Mucosa of stomach (tissue), 1 donor: ENCODE data around the gene TMEM94.
"Not testable (repeated sequence)": the region's sequence is repeated elsewhere in the genome, so short reads cannot be mapped to it uniquely, and the experiment has no call there.

Experiments used
- H3K27me3 ChIP-seq: one replicate; pipeline ENCODE4 v1.7.0; 2013; ENCODE audit warnings: mild to moderate bottlenecking, low read length; ENCODE audit not compliant: control insufficient read depth, insufficient read depth
- H3K36me3 ChIP-seq: one replicate; pipeline ENCODE4 v1.7.0; 2013; ENCODE audit warnings: low read length; ENCODE audit not compliant: control insufficient read depth, insufficient read depth
- H3K4me1 ChIP-seq: one replicate; pipeline ENCODE4 v1.7.0; 2013; ENCODE audit warnings: mild to moderate bottlenecking, low read length; ENCODE audit not compliant: control insufficient read depth, insufficient read depth
- H3K4me3 ChIP-seq: one replicate; pipeline ENCODE4 v1.7.0; 2013; ENCODE audit warnings: low read length
- H3K9ac ChIP-seq: one replicate; pipeline ENCODE4 v1.7.0; 2013; ENCODE audit warnings: mild to moderate bottlenecking, low read length, moderate library complexity
- H3K9me3 ChIP-seq: one replicate; pipeline ENCODE4 v1.7.0; 2013; ENCODE audit warnings: mild to moderate bottlenecking, low read length, moderate library complexity; ENCODE audit not compliant: control insufficient read depth
- donor health status: Pancreatic carcinoma.

Gene TMEM94

DNA sequence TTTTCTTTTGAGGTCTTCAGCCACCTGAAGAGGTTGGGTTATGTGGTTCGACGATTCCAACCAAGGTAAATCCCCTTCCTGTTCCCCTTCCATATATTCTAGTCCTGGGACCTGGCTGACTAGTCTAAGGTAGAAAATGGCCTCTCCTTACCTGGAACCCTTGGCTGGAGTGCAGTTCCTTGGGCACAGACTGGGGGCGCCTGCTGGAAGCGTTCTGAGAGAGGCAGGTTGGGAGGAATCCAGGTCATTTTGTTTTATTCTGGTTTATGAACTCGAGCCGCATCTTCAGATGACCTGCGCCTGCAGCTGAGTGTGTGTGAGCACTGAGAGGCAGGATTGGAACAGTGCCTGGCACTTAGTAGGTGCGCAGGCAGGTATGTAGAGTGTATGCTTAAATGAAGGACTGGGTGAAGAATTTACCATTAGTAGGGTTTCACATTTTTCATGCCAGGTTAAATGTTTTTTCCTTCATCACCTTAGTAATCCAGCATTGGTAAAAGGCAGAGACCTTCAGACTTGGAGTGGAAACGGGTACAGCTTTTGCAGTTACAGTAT, 62.6 kb downstream of the TMEM94 start:
- Histone ChIP-seq H3K4me3 (no peak overlapping the region), H3K27me3 (no peaks in the 10 kb centered on the region), H3K4me1 (peaks cover 25% of the 10 kb centered on the region), H3K36me3 (peaks cover 5% of the 10 kb centered on the region), H3K9me3 (no peaks in the 10 kb centered on the region), H3K9ac (no peak overlapping the region)

DNA sequence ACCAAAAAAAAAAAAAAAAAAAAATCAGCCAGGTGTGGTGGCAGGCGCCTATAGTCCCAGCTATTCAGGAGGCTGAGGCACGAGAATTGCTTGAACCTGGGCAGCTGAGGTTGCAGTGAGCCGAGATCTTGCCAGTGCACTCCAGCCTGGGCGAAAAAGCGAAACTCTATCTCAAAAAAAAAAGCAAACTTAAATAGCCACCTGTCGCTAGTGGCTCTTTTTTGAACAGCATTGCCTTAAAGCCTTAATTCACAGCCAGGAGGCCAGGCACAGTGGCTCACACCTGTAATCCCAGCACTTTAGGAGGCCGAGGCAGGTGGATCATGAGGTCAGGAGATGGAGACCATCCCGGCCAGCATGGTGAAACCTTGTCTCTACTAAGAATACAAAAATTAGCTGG, 64.0 kb downstream of the TMEM94 start:
- H3K4me3 ChIP-seq, H3K9ac ChIP-seq, H3K36me3 ChIP-seq, H3K9me3 ChIP-seq, H3K27me3 ChIP-seq: not testable (repeated sequence)
- H3K4me1 ChIP-seq, result peaks cover 27% of the 10 kb centered on the region

DNA sequence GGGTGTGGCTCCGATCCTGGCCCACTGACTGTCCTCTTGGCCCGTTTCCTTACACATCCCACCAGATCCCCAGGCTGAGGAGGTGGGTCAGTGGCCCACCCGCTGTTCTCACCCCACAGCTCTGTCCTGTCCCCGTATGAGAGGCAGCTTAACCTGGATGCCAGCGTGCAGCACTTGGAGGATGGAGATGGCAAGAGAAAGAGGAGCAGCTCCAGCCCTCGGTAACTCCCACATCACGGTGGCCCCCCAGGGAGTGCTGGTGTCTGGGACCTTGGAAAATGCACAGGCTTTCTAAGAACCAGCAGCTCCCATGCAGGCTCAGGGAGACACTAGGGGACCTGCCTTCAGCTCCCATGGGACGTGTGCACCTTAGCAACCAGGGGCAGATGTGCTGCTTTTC, 64.9 kb downstream of the TMEM94 start:
- peaks cover 27% of the 10 kb centered on the region for H3K4me1 ChIP-seq
- no peak overlapping the region for H3K9ac ChIP-seq
- H3K27me3 ChIP-seq, result no peaks in the 10 kb centered on the region
- H3K4me3 ChIP-seq, result no peak overlapping the region
- peaks cover 5% of the 10 kb centered on the region for H3K36me3 ChIP-seq
- H3K9me3 ChIP-seq, result no peaks in the 10 kb centered on the region

DNA sequence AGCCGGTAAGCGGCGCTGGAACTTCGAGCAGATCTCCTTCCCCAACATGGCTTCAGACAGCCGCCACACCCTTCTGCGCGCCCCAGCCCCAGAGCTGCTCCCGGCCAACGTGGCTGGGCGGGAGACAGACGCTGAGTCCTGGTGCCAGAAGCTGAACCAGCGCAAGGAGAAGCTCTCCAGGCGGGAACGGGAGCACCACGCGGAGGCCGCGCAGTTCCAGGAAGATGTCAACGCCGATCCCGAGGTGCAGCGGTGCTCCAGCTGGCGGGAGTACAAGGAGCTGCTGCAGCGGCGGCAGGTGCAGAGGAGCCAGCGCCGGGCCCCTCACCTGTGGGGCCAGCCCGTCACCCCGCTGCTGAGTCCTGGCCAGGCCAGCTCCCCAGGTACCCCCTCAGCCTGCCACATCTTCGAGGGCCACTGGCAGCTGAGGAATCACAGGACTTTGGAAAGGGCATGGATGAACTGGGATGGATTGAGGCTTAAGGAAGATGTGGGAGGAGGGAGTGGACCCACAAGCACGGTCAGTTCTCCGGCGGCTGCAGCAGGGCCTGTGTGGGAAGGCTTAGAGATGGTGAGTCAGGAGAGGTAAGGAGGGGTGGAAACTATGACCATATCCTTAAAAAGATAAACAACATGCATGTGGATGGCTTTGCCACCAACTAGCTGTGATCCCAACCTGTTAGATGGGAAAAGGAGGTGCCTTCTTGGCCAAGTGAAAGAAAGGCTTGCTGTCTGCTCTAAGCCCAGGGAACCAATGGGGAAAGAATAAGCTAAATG, 65.7 kb downstream of the TMEM94 start:
- Histone ChIP-seq H3K9ac (no peak overlapping the region), H3K4me3 (no peak overlapping the region), H3K9me3 (no peaks in the 10 kb centered on the region), H3K36me3 (peaks cover 5% of the 10 kb centered on the region), H3K4me1 (peaks cover 24% of the 10 kb centered on the region), H3K27me3 (no peaks in the 10 kb centered on the region)

DNA sequence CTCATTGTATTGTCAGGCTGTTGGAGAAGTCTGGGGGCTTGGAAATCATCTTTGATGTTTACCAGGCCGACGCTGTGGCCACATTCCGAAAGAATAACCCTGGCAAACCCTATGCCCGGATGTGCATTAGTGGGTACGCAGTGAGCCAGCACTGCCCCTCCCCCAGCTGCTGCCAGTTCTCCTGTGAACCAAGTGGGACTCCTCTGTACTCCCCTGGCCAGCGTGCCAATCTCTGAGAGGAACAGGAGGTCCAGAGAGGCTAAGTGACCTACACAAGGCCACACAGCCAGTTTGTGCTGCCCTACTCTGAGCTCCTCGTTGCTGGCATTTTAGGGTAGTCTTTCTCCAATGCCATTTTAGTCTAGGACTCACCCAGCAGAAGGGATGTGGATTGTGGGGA, 67.2 kb downstream of the TMEM94 start:
- H3K27me3 ChIP-seq, result no peaks in the 10 kb centered on the region
- H3K9ac ChIP-seq, result no peak overlapping the region
- peaks cover 5% of the 10 kb centered on the region for H3K36me3 ChIP-seq
- peaks cover 12% of the 10 kb centered on the region for H3K4me1 ChIP-seq
- H3K9me3 ChIP-seq, result no peaks in the 10 kb centered on the region
- H3K4me3 ChIP-seq, result no peak overlapping the region

DNA sequence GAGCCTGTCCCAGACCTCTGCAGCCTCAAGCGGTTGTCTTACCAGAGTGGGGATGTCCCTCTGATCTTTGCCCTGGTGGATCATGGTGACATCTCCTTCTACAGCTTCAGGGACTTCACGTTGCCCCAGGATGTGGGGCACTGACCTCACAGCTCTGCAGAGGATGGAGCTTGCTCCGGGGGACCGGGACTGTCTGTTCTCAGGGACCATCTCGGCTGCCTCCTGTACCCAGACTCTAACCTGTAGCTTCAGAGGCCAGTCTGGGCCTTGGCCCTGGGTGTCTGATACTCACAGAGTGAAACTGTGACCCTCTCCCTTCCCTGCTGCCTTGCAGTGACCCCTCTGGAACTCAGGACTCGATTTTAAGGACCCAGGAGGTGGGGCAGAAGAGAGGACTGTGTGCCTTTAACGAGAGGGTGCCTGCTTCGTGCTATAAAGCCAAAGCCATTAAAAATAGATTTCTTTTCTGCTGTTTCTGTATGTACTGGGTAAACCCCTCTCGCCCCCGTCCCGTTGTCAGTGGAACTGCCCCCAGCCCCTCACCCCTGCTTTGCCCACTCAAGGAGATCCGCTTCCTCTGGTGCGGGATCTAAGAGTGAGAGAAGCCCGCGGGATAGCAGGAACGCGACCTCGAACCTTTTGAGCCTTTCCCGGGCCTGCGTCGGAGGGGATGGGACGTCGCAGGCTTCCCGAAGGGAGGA, 68.0 kb downstream of the TMEM94 start:
- no peak overlapping the region for H3K4me3 ChIP-seq
- H3K4me1 ChIP-seq, result peaks cover 12% of the 10 kb centered on the region
- no peaks in the 10 kb centered on the region for H3K9me3 ChIP-seq
- H3K36me3 ChIP-seq, result no peaks in the 10 kb centered on the region
- H3K27me3 ChIP-seq, result no peaks in the 10 kb centered on the region
- H3K9ac ChIP-seq, result peak overlapping the region; percentile 77

DNA sequence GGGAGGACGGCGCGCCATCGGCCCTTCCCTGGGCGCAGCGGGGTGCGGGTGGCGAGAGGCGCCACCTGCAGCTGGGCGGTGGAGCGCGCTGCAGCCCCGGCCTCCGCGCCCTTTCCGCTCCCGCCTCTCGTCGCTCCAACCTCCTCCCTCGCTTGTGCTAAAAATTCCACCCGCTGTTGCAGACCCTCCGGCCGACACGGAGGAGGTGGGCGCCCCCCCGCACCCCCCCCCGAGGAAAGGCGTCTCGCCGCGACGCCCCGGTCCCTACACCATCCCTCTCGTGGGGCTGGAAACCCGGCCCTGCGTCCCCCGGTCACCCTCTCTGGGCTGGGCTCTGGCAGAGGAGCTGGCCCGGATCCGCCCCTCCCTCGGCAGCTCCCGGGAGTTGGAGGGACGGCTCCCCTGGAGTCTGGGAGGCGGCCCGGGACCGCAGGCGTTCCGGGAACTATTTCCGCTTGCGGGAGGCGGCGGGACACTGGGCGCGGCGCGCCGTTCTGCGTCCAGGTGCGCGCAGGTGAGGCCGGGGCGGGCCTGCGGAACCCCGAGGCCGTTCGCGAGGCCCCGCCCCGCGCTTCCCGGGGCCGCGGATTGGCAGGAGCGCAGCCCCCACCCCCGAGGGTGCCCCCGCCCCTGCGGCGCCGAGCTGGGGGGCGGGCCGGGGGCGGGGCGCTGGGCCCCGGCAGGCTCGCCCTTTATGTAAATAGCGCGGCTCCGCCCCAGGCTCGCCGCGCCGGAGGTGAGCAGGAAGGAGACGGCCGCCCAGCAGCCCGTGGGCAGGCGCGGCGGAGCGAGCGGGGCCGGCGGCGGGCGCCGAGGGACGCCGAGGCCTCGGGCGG, 68.8 kb downstream of the TMEM94 start, which contains the start of gene LLGL2:
Gene LLGL2 (plus strand): TSS at position 728 of the 836 bp plus-strand sequence. CDS start 17,730 bp downstream, outside the sequence.
- Histone ChIP-seq H3K27me3 (no peaks in the 10 kb centered on the region), H3K9ac (peak within 1 kb of the TSS; percentile 93), H3K4me3 (peak within 1 kb of the TSS; percentile 53), H3K36me3 (no peaks in the 10 kb centered on the region), H3K4me1 (peaks cover 16% of the 10 kb centered on the region), H3K9me3 (no peaks in the 10 kb centered on the region)

DNA sequence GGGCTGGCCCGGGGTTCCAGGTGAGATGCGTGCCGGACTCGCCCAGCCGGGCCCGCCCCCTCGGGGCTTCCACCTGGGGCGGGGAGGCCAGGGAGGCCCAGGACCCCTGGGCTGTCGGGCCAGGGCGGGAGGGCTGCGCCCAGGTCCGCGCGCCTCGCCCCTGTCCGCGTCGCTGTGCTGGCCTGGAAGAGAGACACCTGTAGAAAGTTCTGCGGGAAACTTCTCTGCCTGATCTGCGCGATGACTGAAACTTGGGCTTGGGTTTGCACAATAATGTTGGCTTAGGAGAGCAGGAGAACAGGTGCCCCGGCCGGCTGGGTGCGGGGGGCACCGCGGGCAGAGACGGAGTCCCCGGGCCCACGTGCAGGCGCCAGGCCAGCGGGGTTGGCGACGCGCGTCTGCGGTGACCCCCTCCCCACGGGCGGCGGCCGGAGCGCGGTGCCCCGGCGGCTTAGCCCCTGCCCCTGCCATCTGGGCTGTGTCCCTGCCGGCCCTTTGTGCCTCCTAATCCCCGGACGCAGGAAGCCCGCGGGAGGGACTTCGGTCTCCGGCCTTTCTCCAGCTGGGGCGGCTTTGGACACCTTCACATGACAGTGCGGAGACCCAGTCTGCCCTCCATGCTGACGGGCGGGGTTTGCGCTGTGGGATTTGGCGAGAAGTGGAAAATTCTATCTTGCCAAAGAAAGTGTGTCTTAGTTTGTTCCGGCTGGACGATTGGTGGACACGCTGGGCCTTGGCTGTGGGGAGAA, 69.5 kb downstream of the TMEM94 start:
- Histone ChIP-seq H3K27me3 (no peaks in the 10 kb centered on the region), H3K4me1 (peaks cover 21% of the 10 kb centered on the region), H3K9ac (peak overlapping the region; percentile 93)

DNA sequence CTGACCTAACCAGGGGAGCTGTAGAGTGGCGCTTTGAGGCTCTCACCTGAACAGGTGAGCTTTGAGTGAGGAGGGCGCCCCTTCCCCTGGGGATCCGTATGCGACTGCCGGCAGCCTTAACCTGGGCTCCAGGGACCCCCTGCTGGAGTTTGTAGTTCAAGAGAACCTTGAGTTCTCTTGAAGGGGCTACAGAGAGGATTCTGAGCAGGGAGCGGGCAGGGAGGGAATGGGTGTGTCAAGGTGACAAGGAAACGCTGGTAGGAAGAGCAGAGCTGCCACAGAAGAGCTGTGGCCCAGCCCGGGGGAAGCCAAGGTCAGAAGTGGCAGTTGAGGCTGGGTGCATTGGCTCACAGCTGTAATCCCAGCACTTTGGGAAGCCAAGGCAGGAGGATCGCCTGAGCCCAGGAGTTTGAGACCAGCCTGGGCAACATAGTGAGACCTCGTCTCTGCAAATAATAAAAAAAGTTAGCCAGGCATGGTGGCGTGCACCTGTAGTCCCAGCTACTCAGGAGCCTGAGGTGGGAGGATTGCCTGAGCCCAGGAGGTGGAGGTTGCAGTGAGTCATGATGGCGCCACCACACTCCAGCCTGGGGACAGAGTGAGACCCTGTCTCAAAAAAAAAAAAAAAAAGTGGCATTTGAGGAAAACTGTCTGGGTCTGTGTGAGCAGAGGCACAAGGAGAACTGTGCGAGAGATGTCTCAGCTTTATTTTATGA, 70.3 kb downstream of the TMEM94 start:
- Histone ChIP-seq H3K9ac (peak overlapping the region; percentile 93), H3K36me3 (no peaks in the 10 kb centered on the region), H3K9me3 (no peaks in the 10 kb centered on the region), H3K4me1 (peaks cover 29% of the 10 kb centered on the region), H3K4me3 (peak overlapping the region; percentile 53), H3K27me3 (no peaks in the 10 kb centered on the region)

More for the DNA sequence above, 69.5 kb downstream of the TMEM94 start:
- no peaks in the 10 kb centered on the region for H3K36me3 ChIP-seq
- H3K9me3 ChIP-seq, result no peaks in the 10 kb centered on the region
- H3K4me3 ChIP-seq, result peak overlapping the region; percentile 53

DNA sequence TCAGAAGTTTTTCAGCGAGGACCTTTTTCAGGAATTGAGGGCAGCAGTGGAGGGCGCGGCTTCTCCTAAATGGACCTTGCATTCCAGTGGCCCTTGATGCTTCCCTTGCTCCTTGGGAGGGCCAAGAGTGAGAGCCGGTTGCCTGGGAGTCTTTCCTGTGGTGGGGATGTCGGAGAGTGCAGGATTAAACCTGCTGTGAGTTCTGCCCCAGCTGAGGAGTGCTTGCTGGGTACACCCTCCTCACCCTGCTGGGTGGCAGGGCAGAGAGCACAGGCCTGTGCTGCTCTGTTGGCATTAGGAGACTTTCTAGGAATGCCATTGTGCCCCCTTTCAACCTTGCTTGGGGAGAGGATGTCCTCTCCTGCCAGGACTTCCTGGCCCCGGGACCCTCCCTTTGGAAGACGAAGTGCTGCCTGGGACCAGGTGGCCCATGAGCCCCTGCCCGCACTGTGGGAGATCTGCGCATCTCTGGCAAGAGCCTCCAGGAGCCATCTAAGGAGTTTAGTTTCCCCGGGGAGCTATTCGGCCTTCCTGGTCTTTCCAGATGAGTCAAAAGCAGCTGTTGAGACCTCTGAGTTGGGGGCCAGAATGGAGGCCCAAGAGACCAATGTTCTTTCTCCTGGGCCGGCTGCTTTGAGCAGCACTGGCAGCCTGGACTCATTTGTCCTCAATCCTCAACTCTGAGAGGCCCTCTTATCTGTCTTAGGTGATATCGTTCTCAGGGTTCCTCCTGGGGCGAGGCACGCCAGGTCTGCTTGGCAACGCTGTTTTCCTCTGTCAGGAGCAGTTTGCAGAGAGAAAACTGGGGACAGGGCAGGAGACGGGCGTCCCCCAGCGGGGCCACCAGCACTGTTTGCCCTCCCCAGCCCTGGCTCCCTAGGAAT, 74.6 kb downstream of the TMEM94 start:
- Histone ChIP-seq H3K9me3 (no peaks in the 10 kb centered on the region), H3K4me3 (no peak overlapping the region), H3K36me3 (peaks cover 10% of the 10 kb centered on the region), H3K9ac (peak overlapping the region; percentile 60), H3K27me3 (no peaks in the 10 kb centered on the region), H3K4me1 (peaks cover 53% of the 10 kb centered on the region)
